GM18520 (cell line): ENCODE data around the gene EXD1.

Experiments used
- ATAC-seq: cut with Tn5 transposase; IDR thresholded peaks from one replicate; pipeline ENCODE4 v1.9.1; 2021; ENCODE audit not compliant: unreplicated experiment

EXD1 gene

DNA sequence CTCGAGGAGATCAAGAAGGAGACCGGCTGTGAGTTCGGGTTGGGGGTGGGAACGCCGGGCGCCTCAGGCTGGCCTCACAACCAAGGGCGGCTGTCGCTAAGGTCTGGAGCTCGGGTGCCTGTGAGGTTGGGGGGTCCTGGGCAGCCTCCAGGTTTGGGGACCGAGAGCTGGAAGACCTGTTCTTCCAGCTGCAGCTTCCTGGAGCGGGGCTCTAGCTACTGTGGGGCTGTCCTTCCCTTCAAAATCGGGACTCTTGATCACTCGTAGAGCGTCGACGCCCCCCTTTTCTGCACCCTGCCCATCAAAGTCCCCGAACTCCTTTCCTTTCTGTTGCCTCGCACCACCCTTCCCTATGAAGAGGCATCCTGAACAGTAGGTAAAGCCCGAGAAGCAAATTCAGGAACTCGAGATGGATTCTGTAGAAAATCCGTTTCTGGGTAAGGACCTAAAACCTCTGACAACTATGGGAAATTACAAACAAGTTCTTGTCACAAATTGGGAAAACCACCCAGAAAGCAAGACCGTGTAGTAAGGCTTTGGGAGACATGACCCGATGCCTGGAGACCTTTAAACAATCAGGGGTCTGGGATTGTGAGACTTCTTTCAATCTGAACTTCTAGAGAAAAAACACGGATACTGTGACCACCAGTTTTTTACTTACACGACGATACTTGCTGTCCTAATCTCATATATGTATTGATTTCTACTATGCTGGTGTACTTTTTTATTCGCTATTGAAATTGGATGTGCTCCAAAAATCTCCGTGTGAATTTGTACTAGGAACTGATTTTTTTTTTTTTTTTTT is 1.1 kb upstream of the EXD1 start:
- ATAC-seq, result no peak

DNA sequence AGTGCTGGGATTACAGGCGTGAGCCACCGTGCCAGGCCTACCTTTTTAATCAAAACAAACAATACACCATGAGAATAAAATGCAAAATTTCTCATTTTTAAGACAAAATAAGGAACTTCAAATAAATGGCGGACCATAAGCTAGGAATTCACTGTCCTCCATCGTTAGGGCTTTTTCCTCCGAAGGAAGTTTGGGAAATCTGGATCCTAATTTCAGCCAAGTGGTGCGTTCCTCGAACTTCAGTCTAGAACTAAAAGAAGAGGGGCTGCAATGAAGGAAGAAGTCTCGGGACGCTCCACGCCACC is 260 bp downstream of the EXD1 start:
- no peak for ATAC-seq

DNA sequence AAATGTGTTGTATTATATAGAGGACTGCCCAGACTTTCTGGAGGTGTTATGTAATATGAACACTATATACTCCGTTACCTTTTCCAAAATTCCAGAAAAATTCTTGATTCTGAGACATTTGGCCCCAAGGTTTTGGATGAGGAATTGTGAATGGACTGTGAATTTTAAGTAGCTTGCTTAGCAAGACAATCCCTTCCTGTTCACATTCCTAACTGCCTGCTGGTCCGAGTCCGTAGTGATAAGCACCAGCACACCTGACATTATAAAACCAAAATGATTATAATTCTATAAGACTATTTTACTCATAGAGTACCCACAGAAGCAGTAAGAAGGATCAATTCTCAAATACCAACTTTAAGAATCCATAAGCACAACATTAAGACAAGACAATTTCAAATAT is 11.2 kb downstream of the EXD1 start:
- ATAC-seq, result no peak

DNA sequence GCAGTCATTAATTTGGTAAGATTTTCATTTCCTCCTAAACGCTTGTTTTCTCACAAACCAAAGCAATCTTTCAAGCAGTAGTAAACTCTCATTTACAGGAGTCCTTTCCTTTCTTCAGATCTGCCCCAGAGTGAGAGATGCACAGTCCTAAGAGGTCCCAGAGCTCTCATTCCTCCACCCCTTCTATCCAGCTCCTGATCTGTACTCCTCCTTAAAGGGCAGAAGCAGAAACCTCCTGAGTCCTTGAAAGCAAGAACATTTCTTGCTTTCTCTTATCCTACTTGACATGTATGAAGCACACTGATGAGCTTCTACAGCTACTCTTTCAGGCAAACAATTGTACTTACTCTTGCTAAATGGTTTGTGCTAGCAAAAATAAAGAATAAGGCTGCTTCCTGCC is 11.7 kb downstream of the EXD1 start:
- no peak for ATAC-seq

DNA sequence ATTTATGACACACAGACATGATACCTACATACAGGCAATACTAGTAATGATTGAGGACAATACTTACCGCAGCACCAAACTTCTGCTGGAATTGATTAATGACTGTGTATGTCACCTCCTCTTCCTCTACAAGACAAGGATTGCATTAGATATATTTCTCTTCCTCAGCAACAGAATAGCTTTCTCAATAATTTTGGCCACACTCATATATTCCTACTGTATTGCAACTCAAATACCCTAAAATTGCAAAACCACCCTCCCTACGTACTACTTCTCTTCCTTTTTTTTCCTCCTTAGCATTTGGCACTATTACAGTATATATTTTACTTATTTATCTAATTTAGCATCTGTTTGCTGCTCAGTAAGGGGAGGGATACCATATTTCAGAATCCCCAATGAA is 14.8 kb downstream of the EXD1 start:
- no peak for ATAC-seq

DNA sequence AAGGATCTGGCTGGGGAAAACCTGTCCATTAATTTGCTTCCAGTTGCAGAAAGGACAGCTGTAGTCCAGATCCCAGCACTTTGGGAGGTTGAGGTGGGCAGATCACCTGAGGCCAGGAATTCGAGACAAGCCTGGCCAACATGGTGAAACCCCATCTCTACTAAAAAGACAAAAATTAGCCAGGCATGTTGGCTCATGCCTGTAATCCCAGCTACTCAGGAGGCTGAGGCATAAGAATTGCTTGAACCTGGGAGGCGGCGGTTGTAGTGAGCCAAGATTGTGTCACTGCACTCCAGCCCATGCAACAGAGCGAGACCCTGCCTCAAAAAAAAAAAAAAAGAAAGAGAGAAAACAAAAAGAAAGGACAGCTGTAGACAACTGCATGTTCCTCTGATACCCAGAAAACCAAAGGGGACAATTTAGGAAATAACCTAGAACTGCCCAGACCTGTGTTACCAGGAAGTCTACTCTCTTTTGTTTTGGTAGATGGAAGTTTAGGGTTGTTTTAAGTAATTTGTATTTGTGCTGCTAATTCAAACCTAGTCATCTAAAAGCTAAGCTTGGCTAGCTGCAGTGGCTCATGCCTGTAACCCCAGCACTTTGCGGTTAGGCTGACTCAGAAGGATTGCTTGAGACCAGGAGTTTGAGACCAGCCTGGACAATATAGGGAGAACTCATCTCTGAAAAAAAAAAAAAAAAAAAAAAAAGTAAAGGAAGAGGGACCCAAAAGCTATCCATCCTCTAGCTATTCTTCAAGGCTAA is 22.7 kb downstream of the EXD1 start:
- no peak for ATAC-seq

DNA sequence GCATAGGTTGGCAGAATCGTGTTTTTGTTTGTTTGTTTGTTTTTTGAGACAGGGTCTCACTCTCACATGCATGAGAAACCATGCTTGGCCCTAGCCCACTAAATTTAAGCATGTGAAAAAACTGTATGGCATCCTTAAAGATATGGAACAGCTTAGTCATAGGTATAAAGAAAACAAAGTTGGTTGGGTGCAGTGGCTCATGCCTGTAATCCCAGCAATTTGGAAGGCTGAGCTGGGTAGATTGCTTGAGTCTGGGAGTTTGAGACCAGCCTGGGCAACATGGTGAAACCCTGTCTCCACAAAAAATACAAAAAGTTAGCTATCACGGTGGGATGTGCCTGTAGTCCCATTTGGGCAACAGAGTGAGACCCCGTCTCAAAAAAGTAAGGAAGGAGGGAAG is 25.2 kb downstream of the EXD1 start:
- ATAC-seq, result no peak

DNA sequence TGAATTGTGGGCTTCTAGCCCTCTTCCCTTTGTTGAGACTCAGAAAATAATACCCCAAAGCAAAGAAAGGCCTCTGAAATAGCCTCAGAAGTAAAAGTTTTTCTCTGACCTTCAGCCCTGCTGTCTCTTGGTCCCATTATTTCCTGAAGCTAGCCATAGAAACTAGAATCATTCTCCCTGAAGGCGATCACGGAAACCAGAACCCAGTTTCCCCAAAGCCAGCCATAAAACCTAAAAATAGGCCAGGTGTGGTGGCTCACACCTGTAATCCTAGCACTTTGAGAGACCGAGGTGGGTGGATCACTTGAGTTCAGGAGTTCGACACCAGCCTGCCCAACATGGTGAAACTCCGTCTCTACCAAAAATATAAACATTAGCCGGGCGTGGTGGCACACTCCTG is 27.2 kb downstream of the EXD1 start:
- ATAC-seq, result no peak

DNA sequence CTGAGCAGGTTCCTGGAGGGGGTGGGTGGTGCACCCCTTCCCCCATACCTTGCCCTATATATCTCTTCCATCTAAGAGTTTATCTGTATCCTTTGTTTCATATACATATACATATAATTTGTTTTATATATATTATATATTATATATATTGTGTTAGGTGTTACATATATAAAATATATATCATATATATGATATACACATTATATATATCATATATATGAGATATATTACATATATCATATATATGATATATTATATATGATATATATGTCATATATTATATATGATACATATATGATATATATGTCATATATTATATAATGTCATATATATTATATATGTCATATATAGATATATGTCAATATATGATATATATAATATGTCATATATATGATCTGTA is 31.1 kb downstream of the EXD1 start:
- no peak for ATAC-seq

DNA sequence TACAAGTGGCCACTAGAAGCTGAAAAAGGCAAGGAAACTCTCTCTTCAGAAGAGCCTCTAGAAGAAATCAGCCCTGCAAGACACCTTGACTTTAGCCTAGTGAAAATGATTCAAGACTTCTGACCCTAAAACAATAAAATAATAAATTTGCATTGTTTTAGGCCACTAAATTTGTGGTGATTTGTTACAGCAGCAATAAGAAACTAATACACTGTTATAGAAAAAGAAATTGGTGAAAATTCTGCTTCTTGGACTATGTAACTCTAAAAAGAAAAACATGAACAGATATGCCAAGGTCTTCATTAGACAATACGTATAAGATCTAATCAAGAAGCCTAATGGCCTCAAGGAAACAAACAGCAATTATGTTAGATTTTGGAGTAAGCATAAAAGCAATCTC is 36.1 kb downstream of the EXD1 start:
- no peak for ATAC-seq

DNA sequence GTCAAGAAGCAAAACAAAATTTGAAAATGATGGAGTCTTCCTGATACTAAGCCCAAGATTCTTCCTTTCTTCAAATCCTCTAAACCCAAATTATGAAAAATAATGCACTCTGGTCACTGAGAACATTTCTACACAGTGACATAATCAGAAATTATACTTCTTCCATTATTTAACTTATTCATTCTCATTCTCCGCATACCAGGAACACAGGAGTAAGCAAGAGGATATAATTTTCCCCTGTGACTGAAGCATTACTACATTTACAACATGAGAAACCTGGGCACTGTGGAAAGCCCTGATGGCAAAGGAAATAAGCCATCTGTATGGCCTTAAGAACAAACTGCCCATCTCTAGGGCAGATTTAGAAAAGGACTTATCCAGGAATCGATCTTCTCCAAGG is 47.0 kb downstream of the EXD1 start:
- no peak for ATAC-seq

DNA sequence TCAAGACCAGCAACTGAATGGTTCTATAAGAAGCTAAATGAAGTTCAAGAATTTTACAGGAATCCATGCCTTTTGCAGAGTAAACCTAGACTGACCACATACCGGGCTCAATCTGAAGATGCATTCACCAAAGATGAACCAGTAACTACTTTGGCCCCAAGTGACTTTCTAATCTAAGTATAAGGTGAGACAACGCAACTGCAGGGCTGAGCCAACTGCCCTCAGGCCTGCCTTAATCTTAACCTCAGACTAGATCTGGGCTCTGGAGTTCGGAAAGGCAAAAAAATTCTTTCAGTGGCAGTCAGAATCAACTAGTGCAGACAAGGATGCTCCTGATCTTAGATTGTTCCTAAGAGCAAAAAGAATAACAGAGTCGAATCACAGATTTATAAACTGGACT is 48.3 kb downstream of the EXD1 start:
- no peak for ATAC-seq

DNA sequence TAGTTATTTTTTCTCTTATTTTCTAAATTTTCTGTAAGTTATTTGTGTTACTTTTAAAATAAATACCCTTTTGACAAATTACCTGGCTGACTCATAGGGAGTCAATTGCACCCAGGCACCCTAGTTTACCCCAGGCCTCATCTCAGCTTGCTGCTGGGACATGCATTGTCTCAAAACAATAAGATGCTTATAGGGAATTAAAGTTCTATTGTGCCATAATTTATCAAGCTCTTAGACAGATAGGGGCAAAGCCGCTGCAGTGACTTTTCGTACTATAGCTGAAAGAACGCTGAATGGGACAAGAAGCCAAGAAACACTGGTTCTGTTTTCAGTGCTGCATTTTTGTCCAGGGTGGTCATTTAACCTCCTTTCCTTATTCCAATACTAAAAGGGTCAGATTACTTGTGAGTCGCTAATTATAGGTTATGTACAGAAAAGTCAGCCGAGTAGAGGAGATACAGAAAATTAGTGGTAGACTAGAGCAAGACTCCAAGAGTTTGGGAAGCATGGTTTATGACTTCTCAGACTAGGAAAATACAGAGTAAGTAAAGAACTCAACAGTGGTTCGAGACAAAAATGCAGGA is 50.3 kb downstream of the EXD1 start:
- ATAC-seq, result no peak

DNA sequence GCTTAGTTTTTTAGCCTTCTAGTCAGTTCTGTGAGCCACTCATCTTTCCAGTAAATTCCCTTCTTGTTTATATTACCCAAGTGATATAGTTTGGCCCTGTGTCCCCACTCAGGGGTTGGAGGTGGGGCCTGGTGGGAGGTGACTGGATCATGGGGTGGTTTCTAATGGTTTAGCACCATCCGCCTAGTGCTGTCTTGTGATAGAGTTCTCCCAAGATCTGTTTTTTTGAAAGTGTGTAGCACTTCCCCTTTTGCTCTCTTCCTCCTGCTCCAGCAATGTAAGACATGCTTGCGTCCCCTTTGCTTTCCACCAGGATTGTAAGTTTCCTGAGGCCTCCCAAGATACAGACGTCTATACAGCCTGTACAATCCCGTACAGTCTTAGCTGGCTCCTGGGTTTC is 60.8 kb downstream of the EXD1 start:
- no peak for ATAC-seq

DNA sequence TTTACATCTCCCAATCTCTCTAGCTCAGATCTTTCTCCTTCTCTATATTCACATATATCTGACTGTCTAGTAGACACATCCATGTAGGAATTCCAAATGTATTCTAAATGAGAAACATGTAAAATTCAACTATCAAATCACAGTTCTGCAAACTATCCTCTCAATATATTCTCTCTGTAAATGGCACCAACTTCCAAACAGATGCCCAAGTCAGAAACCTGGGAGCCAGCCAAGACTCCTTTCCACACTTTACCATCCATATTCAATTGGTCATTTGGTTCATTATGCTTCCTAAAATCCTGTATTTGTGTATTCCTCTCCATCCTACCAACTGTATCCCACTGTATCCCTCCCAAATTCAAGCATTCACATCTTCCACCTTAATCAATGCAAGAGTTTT is 61.5 kb downstream of the EXD1 start:
- no peak for ATAC-seq

DNA sequence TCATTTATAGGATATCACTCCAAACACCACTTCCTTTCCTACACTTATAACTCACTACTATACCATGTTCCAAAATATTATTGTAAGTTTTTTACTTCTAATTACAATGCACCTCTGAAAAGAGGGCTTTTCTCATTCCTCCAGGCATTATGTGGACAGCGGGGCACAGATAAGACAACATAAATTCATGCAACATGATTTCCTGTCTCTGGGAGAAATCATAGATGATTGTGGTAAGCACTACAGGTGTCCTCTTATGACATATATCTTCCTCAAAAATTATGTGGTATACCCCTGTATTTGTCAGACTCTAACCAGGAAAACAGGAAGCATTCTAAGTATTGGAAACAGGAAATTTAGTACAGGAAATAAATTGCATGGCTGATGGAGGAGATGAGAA is 68.8 kb downstream of the EXD1 start:
- ATAC-seq, result no peak

DNA sequence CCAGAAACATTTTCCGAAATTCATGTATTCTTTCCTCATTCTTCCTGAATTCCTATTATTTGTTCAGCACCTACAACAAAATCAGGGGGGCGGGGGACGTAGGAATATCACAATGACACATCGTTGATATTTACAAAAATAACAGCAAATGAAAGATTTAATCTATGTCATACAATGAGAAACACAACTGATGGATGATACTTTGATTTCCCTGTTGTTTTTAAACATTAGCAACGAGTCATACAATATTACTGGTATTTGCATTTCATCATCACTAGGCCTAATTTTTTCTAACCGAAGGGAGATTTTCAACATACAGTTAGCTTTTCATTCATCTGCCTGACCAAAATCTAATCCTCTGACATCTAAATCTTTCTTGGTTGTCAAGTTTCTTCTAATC is 69.2 kb downstream of the EXD1 start:
- ATAC-seq, result no peak

DNA sequence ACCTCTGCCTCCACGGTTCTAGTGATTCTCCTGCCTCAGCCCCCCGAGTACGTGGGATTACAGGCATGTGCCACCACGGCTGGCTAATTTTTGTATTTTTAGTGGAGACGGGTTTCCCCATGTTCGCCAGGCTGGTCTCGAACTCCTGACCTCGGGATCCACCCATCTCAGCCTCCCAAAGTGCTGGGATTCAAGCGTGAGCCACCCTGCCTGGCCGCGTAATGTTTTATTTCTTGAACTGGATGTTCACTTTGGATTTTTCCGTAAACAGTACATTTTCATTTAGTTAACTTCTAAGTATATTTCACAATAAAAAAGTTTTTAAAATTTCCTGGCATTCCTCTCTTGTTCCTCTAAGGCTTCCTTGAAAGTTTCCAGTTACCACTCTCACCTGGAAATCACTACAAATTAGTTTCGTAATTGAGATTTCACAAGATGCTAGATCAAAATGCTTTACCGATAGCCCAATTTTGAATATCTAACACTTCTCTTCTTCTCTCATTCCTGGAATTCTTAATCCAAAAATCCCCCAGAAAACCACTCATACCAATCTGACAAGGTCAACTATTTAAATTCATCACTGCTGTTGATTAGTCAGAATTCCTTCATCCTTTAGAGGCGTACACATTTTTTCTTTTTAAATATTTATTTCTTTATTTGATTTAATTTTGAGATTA is 69.8 kb downstream of the EXD1 start:
- ATAC-seq, result no peak

DNA sequence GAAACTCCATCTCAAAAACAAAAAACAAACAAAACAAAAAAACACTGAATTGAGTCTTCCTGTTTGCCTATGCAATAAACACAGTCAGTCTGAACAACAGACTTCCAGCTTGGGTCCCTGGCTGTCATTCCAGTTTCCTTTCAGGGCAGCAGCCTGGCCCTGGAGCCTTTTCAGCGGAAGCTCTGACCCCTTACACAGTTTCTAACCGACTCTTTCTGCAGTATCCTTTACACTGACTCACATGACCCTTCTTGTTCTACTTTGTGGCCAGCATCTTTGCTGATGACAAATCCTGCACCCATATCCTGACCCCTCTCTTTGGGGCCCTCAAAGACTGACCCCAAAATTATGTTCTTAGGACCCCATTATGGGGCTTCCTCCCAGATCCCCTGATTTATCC is 76.1 kb downstream of the EXD1 start:
- no peak for ATAC-seq

DNA sequence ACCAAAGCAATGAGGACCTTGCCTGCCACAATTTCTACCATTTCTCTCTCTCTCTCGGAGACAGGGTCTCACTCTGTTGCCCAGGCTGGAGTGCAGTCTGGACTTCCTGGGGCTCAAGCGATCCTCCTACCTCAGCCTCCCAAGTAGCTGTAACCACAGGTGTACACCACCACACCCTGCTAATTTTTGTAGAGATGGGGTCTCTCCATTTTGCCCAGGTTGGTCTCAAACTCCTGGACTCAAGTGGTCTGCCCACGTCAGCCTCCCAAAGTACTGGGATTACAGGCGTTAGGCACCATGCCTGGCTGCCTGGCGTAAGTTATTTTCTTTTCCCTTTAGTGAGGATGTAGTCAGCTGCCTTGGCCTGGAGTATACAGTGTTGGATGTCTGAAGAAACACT is 76.8 kb downstream of the EXD1 start:
- ATAC-seq, result no peak

DNA sequence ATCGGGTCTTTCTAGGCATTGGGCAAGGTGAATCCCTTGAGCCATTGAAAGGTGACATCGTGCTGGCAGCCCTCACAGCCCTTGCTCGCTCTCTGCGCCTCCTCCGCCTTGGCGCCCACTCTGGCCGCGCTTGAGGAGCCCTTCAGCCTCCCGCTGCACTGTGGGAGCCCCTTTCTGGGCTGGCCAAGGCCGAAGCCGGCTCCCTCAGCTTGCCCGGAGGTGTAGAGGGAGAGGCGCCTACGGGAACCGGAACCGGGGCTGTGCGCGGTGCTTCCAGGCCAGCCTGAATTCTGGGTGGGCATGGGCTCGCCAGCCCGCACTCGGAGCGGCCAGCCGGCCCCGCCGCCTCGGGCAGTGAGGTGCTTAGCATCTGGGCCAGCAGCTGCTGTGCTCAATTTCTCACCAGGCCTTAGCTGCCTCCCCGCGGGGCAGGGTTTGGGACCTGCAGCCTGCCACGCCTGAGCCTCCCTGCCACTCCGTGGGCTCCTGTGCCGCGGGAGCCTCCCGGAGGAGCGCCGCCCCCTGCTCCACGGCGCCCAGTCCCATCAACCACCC is 79.0 kb downstream of the EXD1 start:
- no peak for ATAC-seq

DNA sequence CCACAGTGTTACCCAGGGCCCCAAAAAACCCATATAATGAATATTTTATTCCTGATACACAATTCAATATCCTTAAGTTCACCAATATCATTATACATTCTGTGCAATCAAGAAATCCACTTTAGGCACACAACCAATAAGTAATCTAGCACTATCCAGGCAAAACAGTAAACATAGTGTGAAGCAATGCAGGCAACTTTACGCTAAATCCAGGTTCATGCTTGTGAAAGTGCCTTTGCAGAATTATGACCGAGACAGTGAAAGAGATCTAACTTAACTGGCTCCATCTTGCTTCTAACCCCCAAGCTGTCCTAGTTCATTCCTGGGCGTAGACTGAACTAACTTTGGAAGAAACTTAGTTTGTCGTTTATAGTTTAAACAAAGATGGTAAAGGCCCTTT is 80.3 kb downstream of the EXD1 start:
- ATAC-seq, result no peak
